Gastroesophageal sphincter (tissue), 4 donors: ENCODE results near the gene UBR4. TPM values are rescaled to one million over a fixed set of nuclear protein-coding genes. Genes with fewer than 3 reads are reported as not detected.

Experiments
- ATAC-seq: fragments of 150-250 bp; one replicate; pipeline ENCODE4 v1.9.1; 2016; ENCODE audit warnings: mild to moderate bottlenecking, moderate library complexity
- H3K27ac ChIP-seq, 4 donors: fragments of 200-600 bp; sonication (generic) in 3 of 4; 1 replicate in 3 of 4; 2 replicates in 1 of 4; pipeline ENCODE4 v1.5.1; 2016 to 2019
- H3K27me3 ChIP-seq: fragments of 200-600 bp; sonication (generic); one replicate; pipeline ENCODE4 v1.5.1; 2019
- H3K36me3 ChIP-seq, 2 donors: fragments of 200-600 bp; sonication (generic); one replicate each; pipeline ENCODE4 v1.5.1; 2019; ENCODE audit warnings: control low read depth in 1 of 2
- H3K4me1 ChIP-seq, 3 donors: fragments of 200-600 bp; sonication (generic); 1 replicate in 2 of 3; 2 replicates in 1 of 3; pipeline ENCODE4 v1.5.1; 2016 to 2019; ENCODE audit warnings: control low read depth in 2 of 3
- H3K4me3 ChIP-seq, 2 donors: fragments of 200-600 bp; sonication (generic); one replicate each; pipeline ENCODE4 v1.5.1; 2019; ENCODE audit warnings: mild to moderate bottlenecking in 1 of 2, moderate library complexity in 1 of 2
- H3K9me3 ChIP-seq, 3 donors: fragments of 200-600 bp; sonication (generic); one replicate each; pipeline ENCODE4 v1.5.1; 2017 to 2019; ENCODE audit warnings: control low read depth in 2 of 3
- EP300 ChIP-seq: sonication (generic); formaldehyde crosslinking; IDR thresholded peaks from one replicate; pipeline ENCODE4 v1.6.1; 2017; ENCODE audit warnings: antibody characterized with exemption, mild to moderate bottlenecking
- POLR2A ChIP-seq, 2 donors: fragments of 450-650 bp; IDR thresholded peaks; one replicate each; pipeline ENCODE4 v1.6.1; 2017; ENCODE audit warnings: antibody characterized with exemption in 2 of 2, mild to moderate bottlenecking in 2 of 2, moderate library complexity in 1 of 2
- POLR2AphosphoS5 ChIP-seq: sonication (generic); formaldehyde crosslinking; IDR thresholded peaks from one replicate; pipeline ENCODE4 v1.6.1; 2017; ENCODE audit warnings: antibody characterized with exemption
- WGBS, 2 donors: methylation state at CpG; one replicate each; pipeline ENCODE4 v1.1.5; 2018; ENCODE audit warnings: low coverage in 1 of 2; 5-methylcytosine and 5-hydroxymethylcytosine counted together
- total RNA-seq, 4 donors: library from RNA; depleted of rRNA; stranded (reverse); fragments of >200 nt; gene quantifications; one replicate each; pipeline ENCODE4 v1.1.0, GENCODE V29; 2016
- TF ChIP-seq, protein P1 (sequence below), 4 experiments: fragments of 200-600 bp in 2 of 4; fragments of 450-650 bp in 2 of 4; sonication (generic) in 1 of 4; IDR thresholded peaks; one replicate each; pipeline ENCODE4 v1.5.1; 2017 to 2019; ENCODE audit warnings: antibody characterized with exemption in 4 of 4, mild to moderate bottlenecking in 2 of 4, moderate library complexity in 2 of 4

Gene UBR4
- total RNA-seq, 4 donors from 2014 or later = 79.3 to 200 (median 191) TPM

DNA sequence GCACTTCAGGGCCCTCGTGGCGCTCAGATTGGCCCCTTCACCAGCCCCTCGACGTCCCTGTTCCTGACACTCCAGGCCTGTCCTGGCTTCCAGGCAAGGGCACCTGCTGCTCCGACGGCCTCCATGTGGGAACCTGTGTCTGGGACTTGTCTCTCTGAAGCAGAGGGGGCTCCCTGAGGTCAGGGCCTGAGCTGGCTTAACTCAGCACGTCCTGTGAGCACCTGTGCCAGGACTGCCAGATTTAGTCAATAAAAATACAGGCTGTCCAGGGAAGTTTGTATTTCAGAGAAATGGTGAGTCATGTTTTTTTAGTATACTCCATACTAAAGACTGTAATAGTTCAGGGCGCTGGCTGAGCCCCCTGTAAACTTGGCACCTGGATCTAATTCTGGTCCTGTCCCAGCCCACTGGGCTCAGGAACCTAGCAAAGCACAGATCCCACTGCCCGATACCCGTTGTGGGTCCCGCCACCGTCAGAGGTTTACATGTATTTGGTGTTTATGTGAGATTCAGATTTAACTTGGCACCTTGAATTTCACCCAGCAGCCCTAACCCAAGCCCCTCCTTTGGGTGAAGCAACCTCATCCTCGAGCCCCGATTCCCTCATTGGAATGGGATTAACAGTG is 143.7 kb downstream of the UBR4 start:
- no peak overlapping the region for H3K27ac ChIP-seq
- no peak overlapping the region for H3K4me3 ChIP-seq
- H3K36me3 ChIP-seq = no peaks in the 10 kb centered on the region
- TF ChIP-seq POLR2A (IDR thresholded peaks at IDR 0.05) = no peak
- TF ChIP-seq, protein P1, sequence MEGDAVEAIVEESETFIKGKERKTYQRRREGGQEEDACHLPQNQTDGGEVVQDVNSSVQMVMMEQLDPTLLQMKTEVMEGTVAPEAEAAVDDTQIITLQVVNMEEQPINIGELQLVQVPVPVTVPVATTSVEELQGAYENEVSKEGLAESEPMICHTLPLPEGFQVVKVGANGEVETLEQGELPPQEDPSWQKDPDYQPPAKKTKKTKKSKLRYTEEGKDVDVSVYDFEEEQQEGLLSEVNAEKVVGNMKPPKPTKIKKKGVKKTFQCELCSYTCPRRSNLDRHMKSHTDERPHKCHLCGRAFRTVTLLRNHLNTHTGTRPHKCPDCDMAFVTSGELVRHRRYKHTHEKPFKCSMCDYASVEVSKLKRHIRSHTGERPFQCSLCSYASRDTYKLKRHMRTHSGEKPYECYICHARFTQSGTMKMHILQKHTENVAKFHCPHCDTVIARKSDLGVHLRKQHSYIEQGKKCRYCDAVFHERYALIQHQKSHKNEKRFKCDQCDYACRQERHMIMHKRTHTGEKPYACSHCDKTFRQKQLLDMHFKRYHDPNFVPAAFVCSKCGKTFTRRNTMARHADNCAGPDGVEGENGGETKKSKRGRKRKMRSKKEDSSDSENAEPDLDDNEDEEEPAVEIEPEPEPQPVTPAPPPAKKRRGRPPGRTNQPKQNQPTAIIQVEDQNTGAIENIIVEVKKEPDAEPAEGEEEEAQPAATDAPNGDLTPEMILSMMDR (IDR thresholded peaks at IDR 0.05) = no peak
- no peak for TF ChIP-seq POLR2AphosphoS5
- no peak for TF ChIP-seq EP300
- H3K9me3 ChIP-seq = no peaks in the 10 kb centered on the region
- no peaks in the 10 kb centered on the region for H3K27me3 ChIP-seq
- H3K4me1 ChIP-seq = peaks cover 0 to 17% (median 0%) of the 10 kb centered on the region in 3 donors
- WGBS, 2 donors = 45% methylated on average over 4 of the region's 14 CpGs; no CpG with 5 or more reads in 1 of the 2 donors
- ATAC-seq = no peak

DNA sequence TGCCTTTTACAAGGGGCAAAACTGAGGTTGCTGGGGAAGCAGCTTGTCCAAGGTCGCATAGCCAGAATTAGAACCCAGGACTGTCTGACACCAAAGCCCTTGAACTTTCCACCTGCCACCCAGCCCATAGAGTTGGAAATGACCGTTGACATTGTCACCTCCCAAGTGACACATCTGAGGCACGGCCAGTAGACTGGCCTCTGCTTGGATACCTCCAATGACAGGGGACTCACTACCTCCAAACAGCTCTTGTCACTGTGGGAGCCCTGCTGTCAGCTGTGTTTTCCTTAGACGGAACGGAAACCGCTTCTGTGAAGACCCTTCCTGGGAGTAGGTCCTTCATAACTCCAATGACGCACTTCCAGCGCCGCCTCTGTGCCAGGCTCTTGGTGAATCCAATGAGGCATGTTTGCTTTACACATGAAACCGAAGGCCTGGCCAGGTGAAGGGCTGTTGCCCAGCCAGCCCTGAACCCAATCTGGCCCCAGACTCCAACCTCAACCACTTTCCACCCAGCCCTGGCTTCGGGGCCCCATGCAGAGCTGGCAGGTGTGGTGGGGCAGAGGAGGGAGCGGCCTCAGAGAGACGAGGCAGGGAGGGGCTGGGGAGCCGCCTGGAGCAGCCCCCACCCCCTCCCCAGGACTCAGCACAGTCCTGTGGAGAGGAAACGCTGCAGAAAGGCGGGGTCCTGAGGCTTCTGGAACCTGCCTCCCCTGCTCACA is 144.4 kb downstream of the UBR4 start:
- no peaks in the 10 kb centered on the region for H3K36me3 ChIP-seq
- no peak for ATAC-seq
- TF ChIP-seq POLR2AphosphoS5 (no peak), POLR2A (IDR thresholded peaks at IDR 0.05) (no peak), EP300 (no peak)
- TF ChIP-seq, protein P1 (IDR thresholded peaks at IDR 0.05) = no peak
- no peaks in the 10 kb centered on the region for H3K9me3 ChIP-seq
- no peak overlapping the region for H3K27ac ChIP-seq
- no peak overlapping the region for H3K4me3 ChIP-seq
- peaks cover 0 to 17% (median 0%) of the 10 kb centered on the region in 3 donors for H3K4me1 ChIP-seq
- no peaks in the 10 kb centered on the region for H3K27me3 ChIP-seq
- 91 to 94% methylated on average over 6 of the region's 16 CpGs for WGBS, 2 donors

DNA sequence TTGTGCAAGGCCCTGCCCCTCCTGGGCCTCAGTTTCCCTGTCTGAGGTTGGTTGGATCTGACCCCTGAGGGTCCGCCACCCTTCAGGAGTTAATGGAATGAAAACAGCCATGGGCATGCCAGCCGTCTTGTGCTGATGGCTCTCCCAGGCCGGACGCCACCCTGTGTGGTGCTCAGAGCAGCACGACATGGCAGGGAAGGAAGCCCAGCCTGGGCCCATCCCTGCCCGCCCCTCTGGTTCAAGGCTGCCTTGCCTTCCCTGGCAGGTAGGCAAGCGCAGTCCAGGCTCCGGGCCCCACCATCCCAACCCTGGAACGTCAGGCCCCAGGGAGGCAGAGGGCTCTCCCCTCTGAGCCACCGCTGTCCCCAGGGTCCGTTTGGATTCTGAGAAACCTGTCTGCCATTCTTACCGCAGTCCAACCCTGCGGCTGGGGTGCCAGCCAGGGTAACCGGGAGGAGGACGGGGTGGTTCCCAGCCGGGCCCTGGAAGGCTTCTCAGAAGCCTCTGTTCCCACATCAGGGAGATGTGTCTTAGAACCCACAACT is 145.1 kb downstream of the UBR4 start:
- H3K4me1 ChIP-seq = peaks cover 0 to 17% (median 0%) of the 10 kb centered on the region in 3 donors
- no peak overlapping the region for H3K4me3 ChIP-seq
- no peak for TF ChIP-seq POLR2AphosphoS5
- TF ChIP-seq EP300 = no peak
- TF ChIP-seq, protein P1 (IDR thresholded peaks at IDR 0.05) = no peak
- TF ChIP-seq POLR2A (IDR thresholded peaks at IDR 0.05) = no peak
- no peaks in the 10 kb centered on the region for H3K36me3 ChIP-seq
- no peaks in the 10 kb centered on the region for H3K27me3 ChIP-seq
- no CpG with 5 or more reads among the region's 16 CpGs for WGBS, 2 donors
- no peak overlapping the region for H3K27ac ChIP-seq
- no peaks in the 10 kb centered on the region for H3K9me3 ChIP-seq
- no peak for ATAC-seq

DNA sequence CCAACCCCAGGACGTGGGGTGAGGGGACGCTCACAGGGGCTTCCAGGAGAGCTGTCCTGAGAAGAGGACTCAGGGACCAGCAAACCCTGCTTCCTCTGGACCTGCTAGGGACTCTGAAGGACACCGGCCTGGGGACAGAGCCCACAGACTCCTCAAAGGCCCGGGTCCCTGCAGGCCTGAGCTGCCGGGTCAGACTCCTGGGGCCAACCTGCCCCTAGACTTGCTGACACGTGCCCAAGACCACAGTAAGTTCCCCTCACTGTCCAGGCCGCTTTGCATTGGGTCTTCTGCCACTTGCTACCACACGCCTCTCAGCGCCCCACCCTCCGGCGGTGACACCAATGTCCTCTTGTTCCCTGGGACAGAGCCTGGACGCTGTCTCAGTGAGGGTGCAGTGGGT is 146.9 kb downstream of the UBR4 start:
- no peak for TF ChIP-seq POLR2AphosphoS5
- TF ChIP-seq POLR2A (IDR thresholded peaks at IDR 0.05) = no peak
- TF ChIP-seq, protein P1 (IDR thresholded peaks at IDR 0.05) = no peak
- no peak for TF ChIP-seq EP300
- no peak overlapping the region for H3K4me3 ChIP-seq
- no peak for ATAC-seq
- no peak overlapping the region for H3K27ac ChIP-seq
- no CpG with 5 or more reads among the region's 12 CpGs for WGBS, 2 donors
- H3K36me3 ChIP-seq = no peaks in the 10 kb centered on the region
- H3K9me3 ChIP-seq = no peaks in the 10 kb centered on the region
- H3K27me3 ChIP-seq = peaks cover 18% of the 10 kb centered on the region
- H3K4me1 ChIP-seq = peaks cover 0 to 16% (median 0%) of the 10 kb centered on the region in 3 donors
